GM18508 (cell line): ENCODE measurements around the gene FGF16.
"Not testable (repeated sequence)": the region's sequence is repeated elsewhere in the genome, so short reads cannot be mapped to it uniquely, and the experiment has no call there.

Experiments
- ATAC-seq: cut with Tn5 transposase; IDR thresholded peaks from one replicate; pipeline ENCODE4 v1.9.1; 2021; ENCODE audit warnings: moderate number of reproducible peaks; ENCODE audit not compliant: insufficient read depth, unreplicated experiment

Gene FGF16

DNA sequence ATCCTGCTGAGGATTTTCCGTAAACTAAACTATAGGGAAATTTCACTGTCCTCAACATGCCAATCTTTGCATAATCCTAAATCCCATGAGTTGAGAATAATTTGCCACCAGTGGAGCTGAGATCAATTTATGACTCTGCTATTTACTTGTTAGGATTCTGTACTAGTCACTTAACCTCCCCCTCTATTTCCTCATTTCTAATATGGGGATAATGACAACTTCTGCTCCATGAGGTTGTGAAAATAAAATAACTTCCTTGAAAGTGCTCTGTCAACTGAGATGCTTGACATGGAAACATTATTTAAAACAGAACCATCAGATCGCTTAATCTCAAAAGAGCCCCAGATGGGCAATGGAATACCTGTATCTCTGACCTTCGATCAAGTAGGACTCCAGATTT is 2.6 kb upstream of the FGF16 start:
- ATAC-seq = no peak

GRCh38 chrX:77446029-77446585 is 1.1 kb upstream of the FGF16 start:
- no peak for ATAC-seq

DNA sequence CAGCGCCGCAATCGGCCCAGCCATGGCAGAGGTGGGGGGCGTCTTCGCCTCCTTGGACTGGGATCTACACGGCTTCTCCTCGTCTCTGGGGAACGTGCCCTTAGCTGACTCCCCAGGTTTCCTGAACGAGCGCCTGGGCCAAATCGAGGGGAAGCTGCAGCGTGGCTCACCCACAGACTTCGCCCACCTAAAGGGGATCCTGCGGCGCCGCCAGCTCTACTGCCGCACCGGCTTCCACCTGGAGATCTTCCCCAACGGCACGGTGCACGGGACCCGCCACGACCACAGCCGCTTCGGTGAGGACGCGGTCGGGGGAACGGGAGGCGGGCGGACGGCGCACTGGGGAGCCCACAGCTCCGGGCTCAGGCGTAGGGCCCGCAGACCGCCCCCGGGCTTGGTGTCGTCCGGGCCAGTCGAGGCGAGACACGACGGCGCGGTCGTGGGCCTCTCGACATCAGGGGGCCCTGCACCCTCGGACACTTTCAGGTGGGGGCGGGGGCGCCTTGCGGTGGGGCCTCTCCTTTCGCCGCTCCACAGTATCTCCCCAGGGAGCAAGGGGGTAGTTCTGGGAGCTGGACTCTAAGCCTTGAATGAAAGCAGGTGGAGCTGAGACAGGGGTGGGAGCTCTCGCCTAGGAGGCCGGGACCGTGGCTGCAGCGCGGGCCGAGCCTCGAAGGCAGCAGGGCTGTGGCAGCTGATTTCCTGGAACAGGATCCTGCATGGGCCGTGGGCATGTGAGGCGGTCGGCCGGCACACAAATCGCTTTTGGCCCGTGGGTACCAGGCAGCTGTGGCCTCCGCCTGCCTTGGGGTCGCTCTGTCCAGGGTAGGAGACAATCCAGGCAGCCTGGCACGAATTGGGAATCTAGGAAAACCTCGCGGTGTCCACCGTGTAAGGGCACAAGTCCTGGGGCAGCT is 722 bp downstream of the FGF16 start:
- ATAC-seq = no peak

- no peak for ATAC-seq
These were observed 3.2 kb downstream of the FGF16 start for GRCh38 chrX:77450415-77450814.

GRCh38 chrX:77450996-77451395 is 3.8 kb downstream of the FGF16 start:
- no peak for ATAC-seq

DNA sequence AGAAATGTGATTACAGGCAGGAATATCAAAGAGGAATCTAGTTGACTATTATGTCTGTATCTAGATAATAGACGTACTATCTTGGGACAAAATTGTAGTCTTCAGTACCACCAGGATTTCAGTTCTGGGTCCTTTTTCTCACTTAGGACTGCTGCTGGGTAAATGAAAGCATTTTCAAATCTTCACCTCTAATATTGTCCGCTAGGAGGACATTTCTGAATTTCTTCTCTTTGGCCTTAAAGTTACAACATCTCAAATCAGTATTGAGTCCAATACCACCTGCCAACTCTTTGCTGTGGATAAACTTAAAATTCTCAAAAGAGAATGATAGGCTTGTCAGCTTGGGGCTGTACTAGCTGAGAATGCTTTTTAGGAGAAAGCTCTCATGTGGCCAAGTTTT is 6.0 kb downstream of the FGF16 start:
- no peak for ATAC-seq

- ATAC-seq = no peak
These were observed 8.2 kb downstream of the FGF16 start for GRCh38 chrX:77455437-77455836.

- no peak for ATAC-seq
These were observed 36.9 kb downstream of the FGF16 start for GRCh38 chrX:77484045-77484444.

DNA sequence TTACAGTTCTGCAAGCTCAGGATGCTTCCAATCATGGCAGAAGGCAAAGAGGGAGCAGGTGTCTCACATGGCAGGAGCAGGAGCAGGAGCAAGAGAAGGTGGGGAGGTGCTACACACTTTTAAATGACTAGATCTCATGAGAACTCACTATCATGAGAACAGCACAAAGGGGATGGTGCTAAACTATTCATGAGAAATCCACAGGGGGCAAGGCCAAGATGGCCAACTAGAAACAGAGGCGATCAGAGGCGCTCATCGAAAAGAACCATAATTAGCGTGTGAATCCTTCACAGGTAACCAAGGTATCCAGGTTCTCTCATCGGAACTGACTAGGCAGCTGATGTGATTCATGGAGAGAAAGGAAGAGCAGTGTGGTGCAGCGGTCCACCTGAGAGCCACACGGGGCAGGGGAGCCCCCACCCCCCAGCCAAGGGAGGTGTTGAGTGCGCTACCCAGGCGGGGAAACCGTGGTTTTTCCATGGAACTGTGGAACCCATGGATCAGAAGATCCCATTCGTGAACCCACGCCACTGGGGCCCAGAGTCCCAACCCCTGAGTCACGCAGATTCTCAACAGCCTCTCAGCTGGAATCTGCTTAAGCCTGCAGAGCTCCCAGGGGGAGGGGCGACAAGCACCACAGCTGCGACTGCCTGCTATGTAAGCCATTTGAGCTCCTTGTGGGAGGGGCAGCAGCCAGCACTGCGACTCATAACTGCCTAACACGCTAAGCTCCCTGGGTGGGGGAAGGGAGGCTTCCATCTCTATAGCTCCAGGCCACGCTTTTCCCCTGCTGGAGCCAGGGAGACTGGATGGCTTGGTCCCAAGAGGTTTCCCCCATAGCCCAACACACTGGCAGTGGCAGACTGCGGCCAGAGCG is 46.7 kb downstream of the FGF16 start:
- no peak for ATAC-seq

DNA sequence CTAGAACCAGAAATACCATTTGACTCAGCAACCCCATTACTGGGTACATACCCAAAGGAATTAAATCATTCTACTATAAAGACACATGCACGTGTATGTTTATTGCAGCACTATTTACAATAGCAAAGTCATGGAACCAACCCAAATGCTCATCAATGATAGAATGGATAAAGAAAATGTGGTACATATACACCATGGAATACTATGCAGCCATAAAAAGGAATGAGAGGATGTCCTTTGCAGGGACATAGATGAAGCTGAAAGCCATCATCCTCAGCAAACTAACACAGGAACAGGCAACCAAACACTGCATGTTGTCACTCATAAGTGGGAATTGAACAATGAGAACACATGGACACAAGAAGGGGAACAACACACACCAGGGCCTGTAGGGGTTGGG is 53.0 kb downstream of the FGF16 start:
- not testable (repeated sequence) for ATAC-seq

DNA sequence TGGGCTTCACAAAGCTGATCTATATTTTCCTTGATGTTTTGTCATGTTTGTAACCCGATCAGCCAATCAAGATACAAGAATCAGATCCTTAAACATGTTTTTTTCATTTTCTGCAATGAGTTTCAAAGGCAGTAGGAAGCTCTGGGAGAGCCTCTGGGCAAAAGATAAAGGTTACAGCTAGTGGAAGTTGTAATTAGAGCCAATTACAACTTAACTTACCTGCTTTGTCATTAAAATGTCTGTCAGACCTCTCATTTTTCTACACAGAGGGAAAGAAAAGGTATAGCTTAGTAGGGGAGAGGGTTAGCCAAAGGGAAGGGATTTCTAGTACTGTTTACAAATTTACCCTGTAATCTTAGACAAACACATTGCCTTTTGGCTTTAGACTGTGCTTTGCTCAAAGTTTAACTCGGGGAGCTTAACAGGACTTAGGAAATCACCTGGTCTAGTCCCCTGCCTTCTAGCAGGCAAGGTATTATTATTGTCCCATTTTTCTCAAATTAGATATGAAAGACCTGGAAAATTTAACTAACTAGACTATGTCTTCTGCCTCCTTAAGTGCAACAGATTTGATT is 55.8 kb downstream of the FGF16 start:
- no peak for ATAC-seq

GRCh38 chrX:77505227-77505626 is 58.0 kb downstream of the FGF16 start:
- ATAC-seq = no peak
